Psoas muscle (tissue), 8 donors: ENCODE measurements around the gene RAB40A. TPM values are rescaled to one million over a fixed set of nuclear protein-coding genes. Genes with fewer than 3 reads are reported as not detected.

Source experiments
- ATAC-seq, 4 donors: fragments of 200-7000 bp; cut with Tn5 transposase; one replicate each; pipeline ENCODE4 v1.9.1; 2020; ENCODE audit warnings: moderate library complexity in 3 of 4, mild to moderate bottlenecking in 2 of 4
- DNase-seq, 2 donors: peaks; one replicate each; pipeline ENCODE4 v3.0.0-alpha.2; 2020
- H3K27ac ChIP-seq: fragments of 200-600 bp; one replicate; pipeline ENCODE4 v1.8.0; 2022
- H3K27me3 ChIP-seq, 3 donors: fragments of 200-600 bp in 1 of 3; one replicate each; pipeline versions ENCODE4 v1.6.1 to v1.8.0; 2013 to 2022; ENCODE audit warnings: low read length in 2 of 3, mild to moderate bottlenecking in 2 of 3, moderate library complexity in 1 of 3; ENCODE audit not compliant: insufficient read depth in 3 of 3
- H3K36me3 ChIP-seq, 2 donors: fragments of 200-600 bp in 1 of 2; one replicate each; pipeline versions ENCODE4 v1.6.1 to v1.8.0; 2013 to 2022; ENCODE audit warnings: low read depth in 1 of 2, mild to moderate bottlenecking in 1 of 2, moderate library complexity in 1 of 2; ENCODE audit not compliant: insufficient read depth in 1 of 2
- H3K4me1 ChIP-seq: fragments of 200-600 bp; one replicate; pipeline ENCODE4 v1.8.0; 2022
- H3K4me3 ChIP-seq: fragments of 200-600 bp; one replicate; pipeline ENCODE4 v1.8.0; 2022; ENCODE audit warnings: mild to moderate bottlenecking
- H3K9me3 ChIP-seq: fragments of 200-600 bp; one replicate; pipeline ENCODE4 v1.8.0; 2022
- CTCF ChIP-seq: fragments of 200-600 bp; IDR thresholded peaks from one replicate; pipeline ENCODE4 v1.8.0; 2022; ENCODE audit warnings: antibody characterized with exemption
- WGBS, 3 donors: extraction: QIAGEN DNeasy Blood & Tissue Kit; methylation state at CpG; one replicate each; pipeline versions ENCODE4 v1.1.6 to v1.1.7; 2013; 5-methylcytosine and 5-hydroxymethylcytosine counted together
- intact Hi-C, 2 donors: fragments of 100-400 bp; cut with DNase I; formaldehyde crosslinking; loops; one replicate each; pipeline versions ENCODE4 v1.11.0 to v1.14.2; 2022
- polyA plus RNA-seq, 3 donors: library from polyadenylated mRNA; stranded (reverse); fragments of 200-250 nt; gene quantifications; one replicate each; pipeline ENCODE4 v1.2.3, GENCODE V29; 2013
- total RNA-seq, 4 donors: library from RNA; stranded (reverse); fragmentation: NEBNext Ultra II Directional in 2 of 4; extraction: Animal tissue kit (Norgen Biotek cat#: 25700) in 2 of 4; gene quantifications; one replicate each; pipeline versions ENCODE4 v1.2.1 to v1.2.4, GENCODE V29; 2021 to 2023
- donor health status: healthy with polysubstance abuse.
- donor health status: DM: no; HTN: no; CAD: no; lungs with moderate emphysema.
- donor health status: Bipolar disorder and iron deficiency.
- donor health status: healthy.
- donor health status: DM: yes; HTN: yes; CAD: no.
- donor health status: DM: no; HTN: no; CAD: no.
- donor health status: DM: no; HTN: no; CAD: no.
- donor health status: DM: yes; HTN: yes; CAD: no.

The RAB40A gene
- total and polyA plus RNA-seq, 7 donors = 0.06 to 0.14 TPM; not detected in 5

- H3K27ac ChIP-seq = no peak overlapping the region
- intact Hi-C loops = no loop called here
- TF ChIP-seq CTCF = no peak
Measured at GRCh38 chrX:103520386-103520785, 1.1 kb upstream of the RAB40A start.

GRCh38 chrX:103518571-103518970 is 718 bp downstream of the RAB40A start:
- no peaks in the 10 kb centered on the region for H3K36me3 ChIP-seq
- no peak overlapping the region for H3K27ac ChIP-seq
- peaks cover 0 to 3% (median 0%) of the 10 kb centered on the region in 3 donors for H3K27me3 ChIP-seq
- intact Hi-C loops = no loop called here
- WGBS, 3 donors = 88 to 97% (median 91%) methylated on average over 2 of the region's 2 CpGs
- H3K9me3 ChIP-seq = no peaks in the 10 kb centered on the region
- no peak overlapping the region for H3K4me3 ChIP-seq
- DNase-seq (no peak), ATAC-seq (no peak)
- H3K4me1 ChIP-seq = no peaks in the 10 kb centered on the region
- TF ChIP-seq CTCF = no peak

More at GRCh38 chrX:103520386-103520785, 1.1 kb upstream of the RAB40A start:
- DNase-seq = no peak
- Histone ChIP-seq H3K36me3 (no peaks in the 10 kb centered on the region), H3K4me1 (no peaks in the 10 kb centered on the region), H3K9me3 (no peaks in the 10 kb centered on the region), H3K27me3 (peaks cover 0 to 3% (median 0%) of the 10 kb centered on the region in 3 donors), H3K4me3 (no peak overlapping the region)
- ATAC-seq = no peak
- WGBS, 3 donors = 53 to 55% (median 54%) methylated on average over 4 of the region's 4 CpGs

GRCh38 chrX:103517246-103517645 is 2.0 kb downstream of the RAB40A start:
- TF ChIP-seq CTCF = no peak
- H3K36me3 ChIP-seq = no peaks in the 10 kb centered on the region
- H3K9me3 ChIP-seq = no peaks in the 10 kb centered on the region
- no peaks in the 10 kb centered on the region for H3K4me1 ChIP-seq
- WGBS, 3 donors = 37 to 85% (median 78%) methylated on average over 2 of the region's 2 CpGs
- intact Hi-C loops = no loop called here
- no peak overlapping the region for H3K4me3 ChIP-seq
- ATAC-seq (no peak), DNase-seq (no peak)
- peaks cover 0 to 3% (median 0%) of the 10 kb centered on the region in 3 donors for H3K27me3 ChIP-seq
- H3K27ac ChIP-seq = no peak overlapping the region

GRCh38 chrX:103513476-103514108 is 5.7 kb downstream of the RAB40A start:
- no peak for ATAC-seq
- no peak for DNase-seq
- Histone ChIP-seq H3K36me3 (no peaks in the 10 kb centered on the region), H3K9me3 (no peaks in the 10 kb centered on the region), H3K27ac (no peak overlapping the region), H3K27me3 (peaks cover 0 to 3% (median 0%) of the 10 kb centered on the region in 3 donors), H3K4me1 (no peaks in the 10 kb centered on the region), H3K4me3 (no peak overlapping the region)
- intact Hi-C loops = no loop called here
- TF ChIP-seq CTCF = no peak
- WGBS, 3 donors = 45 to 68% (median 49%) methylated on average over 4 of the region's 4 CpGs

GRCh38 chrX:103513067-103513466 is 6.2 kb downstream of the RAB40A start:
- no peak for TF ChIP-seq CTCF

More at GRCh38 chrX:103513067-103513466, 6.2 kb downstream of the RAB40A start:
- Histone ChIP-seq H3K4me3 (no peak overlapping the region), H3K36me3 (no peaks in the 10 kb centered on the region), H3K9me3 (no peaks in the 10 kb centered on the region), H3K27me3 (peaks cover 0 to 3% (median 0%) of the 10 kb centered on the region in 3 donors), H3K4me1 (no peaks in the 10 kb centered on the region), H3K27ac (no peak overlapping the region)
- ATAC-seq (no peak), DNase-seq (no peak)
- 46 to 72% (median 68%) methylated on average over 5 of the region's 5 CpGs for WGBS, 3 donors
- intact Hi-C loops = no loop called here
